Measurements from ENCODE around the gene C19orf81.

- TF ChIP-seq CTCF (IDR thresholded peaks at IDR 0.05) (no peak), POLR2A (IDR thresholded peaks at IDR 0.05) (no peak), EP300 (IDR thresholded peaks at IDR 0.05) (no peak), POLR2AphosphoS5 (IDR thresholded peaks at IDR 0.05) (no peak)
Measured at GRCh38 chr19:50663482-50663790, 14.2 kb downstream of the C19orf81 start.

Measured in sigmoid colon (tissue), 4 donors.